Stimulated activated CD4-positive, alpha-beta T cell treated with anti-CD3 and anti-CD28 coated beads, Interleukin-15, amount 100 ng/mL, for 48 hours (primary cell): ENCODE results near the gene ZW10.

Experiments
- DNase-seq, 2 donors: peaks; one replicate each; pipeline ENCODE4 v3.0.0-alpha.2; 2020; ENCODE audit warnings: low read depth in 2 of 2

The ZW10 gene

GRCh38 chr11:113697111-113697510, 76.4 kb downstream of the ZW10 start:
- DNase-seq, result no peak

GRCh38 chr11:113695207-113695606, 78.3 kb downstream of the ZW10 start:
- DNase-seq, result no peak

DNA sequence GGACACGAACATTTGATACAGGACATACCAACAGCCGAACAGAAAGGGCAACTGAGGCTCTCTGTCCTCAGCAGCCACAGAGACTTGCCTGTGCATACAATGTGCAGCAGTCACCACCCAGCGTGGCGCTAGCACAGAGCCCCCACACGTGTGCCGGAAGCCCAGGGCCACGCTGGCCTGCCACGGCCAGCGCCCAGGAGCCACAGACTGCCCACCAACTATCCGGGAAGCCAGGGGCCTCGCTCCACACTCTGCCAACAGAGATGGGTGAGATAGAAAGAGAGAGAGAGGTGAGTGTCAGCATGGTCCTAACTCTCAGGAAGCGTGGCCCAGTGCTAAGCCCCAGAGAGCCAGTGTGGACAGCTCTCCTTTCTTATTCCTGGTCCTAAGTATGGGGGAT, 79.1 kb downstream of the ZW10 start:
- DNase-seq, result no peak

DNA sequence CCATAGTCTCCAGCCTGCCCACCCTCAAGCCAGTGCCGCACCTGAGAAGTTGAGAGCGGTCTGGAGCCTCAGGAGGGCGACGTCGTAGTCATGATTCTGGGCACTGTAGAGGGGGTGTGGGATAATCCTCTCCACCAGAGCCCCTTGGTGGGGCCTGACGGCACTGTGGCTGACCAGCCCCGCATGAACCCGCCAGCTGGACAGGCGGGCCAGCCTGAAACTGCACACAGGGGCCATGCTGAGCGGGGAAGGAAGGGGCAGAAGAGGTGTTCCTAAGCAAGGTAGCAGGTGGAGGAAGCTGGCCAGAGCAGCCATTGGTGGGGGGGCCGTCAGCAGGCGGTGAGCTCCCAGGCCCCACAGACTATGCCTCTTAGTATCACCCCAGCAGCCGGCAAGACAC, 80.5 kb downstream of the ZW10 start:
- DNase-seq, result no peak

GRCh38 chr11:113690619-113691569, 82.6 kb downstream of the ZW10 start:
- DNase-seq, result peak in 1 of 2 donors; percentile 19

GRCh38 chr11:113689768-113690618, 83.5 kb downstream of the ZW10 start:
- no peak for DNase-seq

DNA sequence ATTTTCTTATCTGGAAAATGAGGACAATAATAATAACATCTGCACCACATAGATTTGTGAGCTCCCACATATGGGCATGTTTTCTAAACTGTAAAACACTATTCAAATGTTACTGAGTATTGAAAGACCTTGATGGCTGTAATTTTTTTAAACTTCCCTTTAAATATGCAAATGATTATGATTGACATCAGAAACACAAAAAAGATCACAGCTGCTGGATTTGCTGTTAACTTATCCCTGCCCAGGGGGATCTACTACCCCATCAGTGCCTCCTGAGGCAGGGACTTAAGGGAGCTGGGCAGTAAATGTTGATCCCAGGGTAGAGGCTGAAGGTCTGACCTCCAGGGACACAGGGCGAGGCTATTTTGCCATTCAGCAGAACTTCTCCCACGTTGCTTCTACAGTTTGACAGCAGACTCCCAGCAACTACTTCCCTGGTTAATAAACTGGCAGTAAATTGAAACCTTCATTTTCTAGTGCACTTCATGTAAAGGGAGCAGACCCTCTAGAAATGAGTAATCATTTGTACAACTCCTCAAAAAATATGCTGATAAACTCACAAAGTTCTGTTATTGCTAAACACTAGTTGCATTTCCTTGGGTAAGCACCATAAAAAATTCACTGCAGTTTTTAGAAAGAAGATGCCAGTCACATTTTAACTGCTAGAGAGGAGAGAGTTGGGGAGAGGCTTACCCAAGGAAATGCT, 87.7 kb downstream of the ZW10 start:
- no peak for DNase-seq

GRCh38 chr11:113684496-113684895, 89.0 kb downstream of the ZW10 start:
- no peak for DNase-seq

- DNase-seq, result no peak
These were observed 89.9 kb downstream of the ZW10 start for GRCh38 chr11:113683481-113684046.
